Stimulated activated CD8-positive, alpha-beta memory T cell treated with anti-CD3 and anti-CD28 coated beads, Interleukin-7, amount 100 ng/mL, for 4 hours (primary cell): Measurements from ENCODE around the gene SH3RF1.

Experiments
- DNase-seq, 2 donors: peaks; one replicate each; pipeline ENCODE4 v3.0.0-alpha.2; 2020; ENCODE audit warnings: low read depth in 2 of 2

The SH3RF1 gene

GRCh38 chr4:169133932-169134331 lies 136.8 kb downstream of the SH3RF1 start:
- no peak for DNase-seq

- no peak for DNase-seq
Measured at GRCh38 chr4:169132561-169133305, 138.0 kb downstream of the SH3RF1 start.

GRCh38 chr4:169131556-169132208 lies 139.1 kb downstream of the SH3RF1 start:
- no peak for DNase-seq

GRCh38 chr4:169128902-169129301 lies 141.9 kb downstream of the SH3RF1 start:
- no peak for DNase-seq

GRCh38 chr4:169127314-169127713 lies 143.4 kb downstream of the SH3RF1 start:
- no peak for DNase-seq

GRCh38 chr4:169124661-169125060 lies 146.1 kb downstream of the SH3RF1 start:
- DNase-seq = no peak

- no peak for DNase-seq
Measured at GRCh38 chr4:169122422-169122821, 148.3 kb downstream of the SH3RF1 start.

- no peak for DNase-seq
Measured at GRCh38 chr4:169121861-169122382, 148.8 kb downstream of the SH3RF1 start.

- DNase-seq = no peak
Measured at GRCh38 chr4:169120624-169121023, 150.1 kb downstream of the SH3RF1 start.

GRCh38 chr4:169119536-169119935 lies 151.2 kb downstream of the SH3RF1 start:
- DNase-seq = no peak

GRCh38 chr4:169117591-169118081 lies 153.1 kb downstream of the SH3RF1 start:
- DNase-seq = no peak

- DNase-seq = no peak
Measured at GRCh38 chr4:169116270-169116901, 154.4 kb downstream of the SH3RF1 start.

- no peak for DNase-seq
Measured at GRCh38 chr4:169115897-169116254, 154.9 kb downstream of the SH3RF1 start.

- no peak for DNase-seq
Measured at GRCh38 chr4:169115144-169115896, 155.4 kb downstream of the SH3RF1 start.

GRCh38 chr4:169114341-169114974 lies 156.3 kb downstream of the SH3RF1 start:
- no peak for DNase-seq

- no peak for DNase-seq
Measured at GRCh38 chr4:169110633-169111032, 160.1 kb downstream of the SH3RF1 start.

GRCh38 chr4:169109035-169109675 lies 161.6 kb downstream of the SH3RF1 start:
- no peak for DNase-seq

- DNase-seq = no peak
Measured at GRCh38 chr4:169108303-169108702, 162.5 kb downstream of the SH3RF1 start.

GRCh38 chr4:169107528-169107927 lies 163.2 kb downstream of the SH3RF1 start:
- DNase-seq = no peak

- DNase-seq = no peak
Measured at GRCh38 chr4:169106696-169107229, 164.0 kb downstream of the SH3RF1 start.

GRCh38 chr4:169105620-169106019 lies 165.1 kb downstream of the SH3RF1 start:
- no peak for DNase-seq
